Neuronal stem cell (in vitro differentiated cells): ENCODE data around the gene LYRM4.
"Not testable (repeated sequence)": the region's sequence is repeated elsewhere in the genome, so short reads cannot be mapped to it uniquely, and the experiment has no call there.

Experiments used
- DNase-seq: peaks from one replicate; pipeline ENCODE4 v3.0.0-alpha.2; 2013; ENCODE audit warnings: low spot score
- H2AFZ ChIP-seq: one replicate; pipeline ENCODE4 v1.6.1; 2013; ENCODE audit warnings: mild to moderate bottlenecking, low read length, inconsistent platforms
- H2AK5ac ChIP-seq: 2 replicates; pipeline ENCODE4 v1.6.1; 2013; ENCODE audit warnings: low read depth, mild to moderate bottlenecking, inconsistent platforms, low read length, moderate library complexity, mixed read lengths
- H2BK120ac ChIP-seq: 2 replicates; pipeline ENCODE4 v1.6.1; 2013; ENCODE audit warnings: low read depth, mild to moderate bottlenecking, inconsistent platforms, low read length, moderate library complexity, mixed read lengths
- H2BK12ac ChIP-seq: one replicate; pipeline ENCODE4 v1.6.1; 2013; ENCODE audit warnings: low read length, inconsistent platforms
- H2BK15ac ChIP-seq: 2 replicates; pipeline ENCODE4 v1.6.1; 2013; ENCODE audit warnings: mild to moderate bottlenecking, low read length, inconsistent platforms, mixed read lengths
- H2BK5ac ChIP-seq: one replicate; pipeline ENCODE4 v1.6.1; 2013; ENCODE audit warnings: inconsistent platforms, mild to moderate bottlenecking, low read length, moderate library complexity
- H3K14ac ChIP-seq: one replicate; pipeline ENCODE4 v1.6.1; 2013; ENCODE audit warnings: low read length, inconsistent platforms
- H3K18ac ChIP-seq: 2 replicates; pipeline ENCODE4 v1.6.1; 2013; ENCODE audit warnings: low read length, inconsistent platforms
- H3K23ac ChIP-seq: 2 replicates; pipeline ENCODE4 v1.6.1; 2013; ENCODE audit warnings: low read depth, mild to moderate bottlenecking, mixed read lengths, low read length, inconsistent platforms; ENCODE audit not compliant: poor library complexity
- H3K27ac ChIP-seq: replicated peaks from 3 replicates; pipeline ENCODE4 v1.5.1; 2013; ENCODE audit warnings: low read length, inconsistent platforms
- H3K27me3 ChIP-seq, 3 experiments: 2 replicates each; pipeline ENCODE4 v1.6.1; 2013; ENCODE audit warnings: low read length in 3 of 3, mild to moderate bottlenecking in 2 of 3, inconsistent platforms in 1 of 3, low read depth in 1 of 3, mixed read lengths in 1 of 3, moderate library complexity in 1 of 3; ENCODE audit not compliant: control insufficient read depth in 3 of 3, insufficient read depth in 3 of 3
- H3K36me3 ChIP-seq, 2 donors: replicated peaks in 1 of 2; 2 replicates each; pipeline ENCODE4 v1.6.1; 2013; ENCODE audit warnings: low read length in 2 of 2; ENCODE audit not compliant: control insufficient read depth in 2 of 2, insufficient read depth in 2 of 2
- H3K4ac ChIP-seq: 2 replicates; pipeline ENCODE4 v1.6.1; 2013; ENCODE audit warnings: inconsistent platforms, mild to moderate bottlenecking, low read length, moderate library complexity
- H3K4me1 ChIP-seq, 2 donors: 1 replicate in 1 of 2; 2 replicates in 1 of 2; pipeline ENCODE4 v1.6.1; 2013; ENCODE audit warnings: low read length in 2 of 2, low read depth in 1 of 2; ENCODE audit not compliant: control insufficient read depth in 2 of 2, insufficient read depth in 1 of 2
- H3K4me2 ChIP-seq: one replicate; pipeline ENCODE4 v1.6.1; 2013; ENCODE audit warnings: mild to moderate bottlenecking, low read length, inconsistent platforms; ENCODE audit not compliant: insufficient read depth, poor library complexity, severe bottlenecking
- H3K4me3 ChIP-seq, 2 donors: 2 replicates each; pipeline ENCODE4 v1.5.1; 2013; ENCODE audit warnings: low read length in 2 of 2, mild to moderate bottlenecking in 2 of 2, inconsistent platforms in 1 of 2, moderate library complexity in 1 of 2
- H3K79me1 ChIP-seq: one replicate; pipeline ENCODE4 v1.6.1; 2013; ENCODE audit warnings: low read depth, mild to moderate bottlenecking, inconsistent platforms, low read length, moderate library complexity
- H3K9ac ChIP-seq: one replicate; pipeline ENCODE4 v1.6.1; 2013; ENCODE audit warnings: mild to moderate bottlenecking, low read depth, low read length, inconsistent platforms; ENCODE audit not compliant: poor library complexity
- H3K9me3 ChIP-seq, 2 donors: replicated peaks in 1 of 2; 2 replicates each; pipeline versions ENCODE3 to v1.6.1; 2013; ENCODE audit warnings: low read length in 2 of 2, mild to moderate bottlenecking in 2 of 2, inconsistent platforms in 1 of 2, low read depth in 1 of 2, mixed read lengths in 1 of 2, moderate library complexity in 1 of 2; ENCODE audit not compliant: control insufficient read depth in 2 of 2, insufficient read depth in 1 of 2
- H4K8ac ChIP-seq: one replicate; pipeline ENCODE4 v1.6.1; 2013; ENCODE audit warnings: low read depth, mild to moderate bottlenecking, inconsistent platforms, low read length, moderate library complexity
- H4K91ac ChIP-seq: one replicate; pipeline ENCODE4 v1.6.1; 2013; ENCODE audit warnings: low read length, low read depth, mild to moderate bottlenecking, inconsistent platforms; ENCODE audit not compliant: poor library complexity
- WGBS, 2 donors: extraction: QIAGEN DNeasy Blood & Tissue Kit; methylation state at CpG; one replicate each; pipeline ENCODE4 v1.1.7; 2013; ENCODE audit warnings: missing lambda C conversion rate in 2 of 2, mixed read lengths in 1 of 2; ENCODE audit not compliant: insufficient read length in 2 of 2, insufficient replicate concordance in 1 of 2; ENCODE audit errors: extremely low coverage in 2 of 2; 5-methylcytosine and 5-hydroxymethylcytosine counted together

LYRM4 gene

DNA sequence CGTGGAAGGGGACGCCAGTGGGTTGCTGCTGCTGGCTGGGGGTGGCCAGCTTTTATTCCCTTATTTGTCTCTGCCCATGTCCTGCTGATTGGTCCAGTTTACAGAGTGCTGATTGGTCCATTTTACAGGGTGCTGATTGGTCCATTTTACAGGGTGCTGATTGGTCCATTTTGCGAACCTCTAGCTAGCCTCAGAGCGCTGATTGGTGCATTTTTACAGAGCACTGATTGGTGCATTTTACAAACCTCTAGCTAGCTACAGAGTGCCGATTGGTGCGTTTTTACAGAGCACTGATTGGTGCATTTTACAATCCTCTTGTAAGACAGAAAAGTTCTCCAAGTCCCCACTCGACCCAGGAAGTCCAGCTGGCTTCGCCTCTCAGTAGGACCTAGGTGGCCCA lies 140.2 kb downstream of the LYRM4 start:
- H3K23ac ChIP-seq, H2BK5ac ChIP-seq, H3K4me1 ChIP-seq, H3K18ac ChIP-seq, H2AFZ ChIP-seq, H3K4me2 ChIP-seq, H2BK15ac ChIP-seq, H4K91ac ChIP-seq, H3K4me3 ChIP-seq, H3K9me3 ChIP-seq, H3K9ac ChIP-seq, H3K27ac ChIP-seq, H3K27me3 ChIP-seq, H3K79me1 ChIP-seq, H3K14ac ChIP-seq, H2BK12ac ChIP-seq, H2AK5ac ChIP-seq, H3K36me3 ChIP-seq, H3K4ac ChIP-seq, H2BK120ac ChIP-seq, H4K8ac ChIP-seq, DNase-seq: not testable (repeated sequence)
- WGBS, 2 donors, result no CpG with 5 or more reads among the region's 8 CpGs

DNA sequence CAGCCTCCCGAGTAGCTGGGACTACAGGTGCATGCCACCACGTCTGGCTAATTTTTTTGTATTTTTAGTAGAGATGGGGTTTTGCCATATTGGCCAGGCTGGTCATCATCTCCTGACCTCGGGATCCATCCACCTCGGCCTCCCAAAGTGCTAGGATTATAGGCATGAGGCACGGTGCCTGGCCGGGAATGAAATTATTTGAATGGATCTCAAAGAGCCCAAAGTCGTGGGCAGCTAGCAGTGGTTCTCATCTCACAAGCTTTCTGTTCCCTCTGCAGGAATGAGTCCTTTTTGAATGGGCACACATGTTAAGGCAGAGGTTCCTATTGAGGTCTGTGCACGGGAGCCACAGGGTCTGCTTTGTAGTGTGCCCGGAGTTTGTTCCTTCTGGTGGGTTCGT lies 140.7 kb downstream of the LYRM4 start:
- DNase-seq, result no peak

DNA sequence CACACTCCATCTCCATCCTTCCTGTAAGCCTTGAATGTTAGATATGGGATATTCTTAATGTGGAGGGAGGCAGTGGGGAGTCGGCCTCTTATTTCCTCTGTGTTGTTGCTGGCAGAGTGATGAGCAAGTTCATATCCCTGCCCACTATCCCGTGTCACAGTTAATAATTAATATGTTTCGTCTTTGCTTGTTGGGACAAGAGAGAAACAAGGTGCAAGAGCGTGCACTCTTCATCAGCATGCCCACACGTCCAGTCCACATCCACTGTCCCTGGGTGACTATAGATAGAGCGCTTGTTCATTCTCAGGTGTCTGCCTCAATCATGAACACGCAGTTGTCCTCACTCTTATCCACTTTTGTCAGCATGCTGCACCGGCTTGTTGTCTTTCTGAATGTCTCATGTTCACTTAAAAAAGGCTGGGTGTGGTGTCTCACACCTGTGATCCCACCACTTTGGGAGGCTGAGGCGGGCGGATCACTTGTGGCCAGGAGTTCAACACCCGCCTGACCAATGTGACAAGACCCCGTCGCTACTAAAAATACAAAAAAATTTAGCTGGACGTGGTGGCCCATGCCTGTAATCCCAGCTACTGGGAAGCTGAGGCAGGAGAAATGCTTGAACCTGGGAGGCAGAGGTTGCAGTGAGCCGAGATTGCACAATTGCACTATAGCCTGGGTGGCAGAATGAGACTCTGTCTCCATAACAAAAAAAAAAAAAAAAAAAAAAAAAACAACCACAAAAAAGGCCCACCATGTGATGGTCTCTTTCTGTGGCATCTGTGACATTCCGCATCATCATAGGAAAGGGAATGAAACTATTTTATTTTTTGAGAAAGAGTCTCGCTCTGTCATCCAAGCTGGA lies 141.4 kb downstream of the LYRM4 start:
- Histone ChIP-seq H3K18ac (no peak overlapping the region), H4K8ac (no peak overlapping the region)

More for the DNA sequence above, 140.7 kb downstream of the LYRM4 start:
- Histone ChIP-seq H2BK120ac (no peak overlapping the region), H3K4me3 (no peak overlapping the region), H3K18ac (no peak overlapping the region), H4K8ac (no peak overlapping the region), H3K4me2 (no peak overlapping the region), H3K23ac (no peak overlapping the region), H3K9me3 (no peaks in the 10 kb centered on the region), H3K27ac (no peak overlapping the region), H4K91ac (no peak overlapping the region), H2BK15ac (no peak overlapping the region), H3K14ac (no peak overlapping the region), H3K9ac (no peak overlapping the region), H3K4me1 (no peaks in the 10 kb centered on the region), H3K79me1 (peaks cover 3% of the 10 kb centered on the region), H2BK5ac (no peak overlapping the region), H3K27me3 (no peaks in the 10 kb centered on the region), H3K4ac (no peak overlapping the region), H2BK12ac (no peak overlapping the region), H3K36me3 (no peaks in the 10 kb centered on the region), H2AFZ (no peak overlapping the region), H2AK5ac (no peak overlapping the region)
- no CpG with 5 or more reads among the region's 10 CpGs for WGBS, 2 donors

DNA sequence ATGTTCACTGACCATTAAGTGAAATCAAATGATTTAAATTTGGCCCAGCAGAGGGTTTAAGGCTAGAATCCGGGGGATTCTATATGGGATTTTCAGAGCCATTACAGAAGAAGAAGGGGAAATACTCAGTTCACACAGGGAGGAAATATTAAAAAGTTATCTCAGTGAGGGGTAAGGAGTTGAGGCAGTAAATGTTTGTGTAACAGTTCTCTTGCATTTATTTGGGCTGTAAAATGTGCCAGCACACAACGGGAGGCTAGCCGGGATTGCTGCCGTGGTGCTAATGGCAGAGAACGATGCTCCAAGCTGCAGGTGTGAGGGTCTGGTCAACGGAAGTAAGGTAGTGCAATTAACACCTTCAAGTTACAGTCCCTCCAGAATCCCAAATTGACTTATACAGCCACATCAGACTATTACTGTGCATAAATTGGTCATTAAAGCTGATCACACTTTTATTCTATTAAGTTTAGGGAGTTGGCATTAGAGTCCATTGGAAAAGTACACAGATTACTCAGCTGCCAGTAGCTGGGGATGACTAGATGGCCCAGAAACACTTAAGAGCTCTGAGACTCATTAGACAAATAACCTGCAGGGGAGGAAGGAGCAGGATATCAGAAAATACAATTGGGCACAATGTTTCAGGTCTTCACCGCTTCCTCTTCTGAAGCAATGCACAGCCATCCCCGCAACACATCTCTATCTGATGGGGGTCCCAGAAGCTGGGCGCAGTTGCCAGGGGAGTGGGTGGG lies 144.3 kb downstream of the LYRM4 start:
- Histone ChIP-seq H2BK5ac (no peak overlapping the region), H2BK12ac (no peak overlapping the region), H3K27ac (no peak overlapping the region), H3K36me3 (peaks cover 0 to 4% of the 10 kb centered on the region in 2 donors), H3K27me3 (no peaks in the 10 kb centered on the region), H2BK15ac (no peak overlapping the region), H2AFZ (no peak overlapping the region), H2BK120ac (no peak overlapping the region), H4K91ac (no peak overlapping the region), H3K79me1 (peaks cover 3% of the 10 kb centered on the region), H3K4me1 (no peaks in the 10 kb centered on the region), H2AK5ac (no peak overlapping the region), H3K4me3 (no peak overlapping the region), H4K8ac (no peak overlapping the region), H3K4ac (no peak overlapping the region), H3K9ac (no peak overlapping the region), H3K4me2 (no peak overlapping the region), H3K18ac (no peak overlapping the region), H3K23ac (no peak overlapping the region), H3K14ac (no peak overlapping the region), H3K9me3 (no peaks in the 10 kb centered on the region)
- no peak for DNase-seq
- WGBS, 2 donors, result no CpG with 5 or more reads among the region's 9 CpGs

More for the DNA sequence above, 141.4 kb downstream of the LYRM4 start:
- Histone ChIP-seq H3K14ac (no peak overlapping the region), H3K4ac (no peak overlapping the region), H3K9me3 (no peaks in the 10 kb centered on the region), H3K79me1 (peaks cover 3% of the 10 kb centered on the region), H2BK15ac (no peak overlapping the region), H3K27ac (no peak overlapping the region), H2BK120ac (no peak overlapping the region), H2AFZ (no peak overlapping the region), H2BK12ac (no peak overlapping the region), H3K36me3 (no peaks in the 10 kb centered on the region), H4K91ac (no peak overlapping the region), H3K4me2 (no peak overlapping the region), H2BK5ac (no peak overlapping the region), H3K27me3 (no peaks in the 10 kb centered on the region), H3K4me1 (no peaks in the 10 kb centered on the region), H3K23ac (no peak overlapping the region), H3K4me3 (no peak overlapping the region), H2AK5ac (no peak overlapping the region), H3K9ac (no peak overlapping the region)
- no CpG with 5 or more reads among the region's 17 CpGs for WGBS, 2 donors
- DNase-seq, result no peak
